ENCODE data around the gene LEMD2. TPM values are rescaled to one million over a fixed set of nuclear protein-coding genes. Genes with fewer than 3 reads are reported as not detected.

Gene LEMD2
- total and polyA plus RNA-seq, 2 of the 4 experiments (the other 2 are of a cell fraction): 26.5 to 43.6 TPM

GRCh38 chr6:33827546-33828451, 38.9 kb upstream of the LEMD2 start:
- Histone ChIP-seq H2AK9ac (replicated peaks; ENCODE audit: low read depth, low read length, poor library complexity) (no peak overlapping the region), H3K27ac (ENCODE audit: insufficient read depth, low read length) (no peak overlapping the region), H3K4me1 (ENCODE audit: control insufficient read depth, insufficient read depth, low read length) (peaks cover 4% of the 10 kb centered on the region; the same call in 1 of the 2 replicates), H3K79me1 (ENCODE audit: low read depth in 1 of 2, low read length in 2 of 2) (no peaks in the 10 kb centered on the region), H3K4me2 (ENCODE audit: low read depth, low read length) (no peak overlapping the region), H2BK15ac (ENCODE audit: low read depth, low read length) (no peak overlapping the region), H3K9me1 (ENCODE audit: insufficient read depth, low read length) (peaks cover 6% of the 10 kb centered on the region; the same call in 1 of the 2 replicates), H4K8ac (ENCODE audit: low read depth in 2 of 2, low read length in 2 of 2) (no peak overlapping the region), H2BK20ac (ENCODE audit: low read depth, low read length) (no peak overlapping the region), H2BK5ac (ENCODE audit: low read depth, low read length, poor library complexity, severe bottlenecking) (no peak overlapping the region), H3K9me3 (ENCODE audit: control insufficient read depth, insufficient read depth, low read length) (no peaks in the 10 kb centered on the region), H3K23ac (ENCODE audit: low read depth, low read length) (no peak overlapping the region), H2AFZ (replicated peaks; ENCODE audit: low read length, poor library complexity) (no peak overlapping the region), H2BK120ac (ENCODE audit: low read depth, low read length) (no peak overlapping the region), H3K9ac (ENCODE audit: low read depth, low read length) (no peak overlapping the region), H2AK5ac (ENCODE audit: low read depth, low read length) (0 out of 2 replicates have a peak overlapping the region, but pooled peaks have one; percentile 31), H3K27me3 (ENCODE audit: control insufficient read depth, insufficient read depth, low read length) (peaks cover 32% of the 10 kb centered on the region), H4K20me1 (ENCODE audit: insufficient read depth, low read length) (no peaks in the 10 kb centered on the region), H4K91ac (ENCODE audit: insufficient read depth, low read depth, low read length) (no peak overlapping the region), H3K14ac (replicated peaks; ENCODE audit: low read depth, low read length) (no peak overlapping the region), H3K18ac (ENCODE audit: low read depth, low read length) (no peak overlapping the region), H3K36me3 (ENCODE audit: control insufficient read depth, insufficient read depth, low read length) (no peaks in the 10 kb centered on the region), H3K4ac (ENCODE audit: low read depth, low read length) (no peak overlapping the region), H4K5ac (ENCODE audit: low read depth, low read length) (no peak overlapping the region), H3K4me3 (ENCODE audit: insufficient read depth, low read depth, low read length) (no peak overlapping the region), H3K56ac (ENCODE audit: extremely low read depth, insufficient read depth, low read length) (no peak overlapping the region)
- ChIA-PET CTCF (interaction anchor here (0.9 kb wide), 1 partner anchor 9 kb away, joined by 4 read pairs; no protein-coding TSS in a partner anchor), POLR2A (ENCODE audit: unreplicated experiment) (no interaction called here)
- BruUV-seq (replicated peaks): no TSS peak
- dilution Hi-C loops (cut with HindIII; ENCODE audit: low sequenced_read_pairs, unreplicated experiment): no loop called here
- intact Hi-C loops (cut with micrococcal nuclease): no loop called here
- peak; percentile 40 for DNase-seq
- no peak for TF ChIP-seq CTCF (conservative IDR thresholded peaks at IDR 0.05; ENCODE audit: low read depth, low read length)
- no peak for TF ChIP-seq RAD21 (IDR thresholded peaks at IDR 0.05; ENCODE audit: low read length)
- peak; percentile 29; the same call in 1 of the 2 replicates for TF ChIP-seq USF2 (IDR thresholded peaks at IDR 0.05; ENCODE audit: low read depth, low read length)
- TF ChIP-seq ELK1 (IDR thresholded peaks at IDR 0.05; ENCODE audit: borderline replicate concordance, low read depth, low read length): no peak
- no peak for TF ChIP-seq CHD1 (IDR thresholded peaks at IDR 0.05; ENCODE audit: low read depth, low read length)
- TF ChIP-seq MAFK (IDR thresholded peaks at IDR 0.05; ENCODE audit: low read depth, low read length): peak; percentile 34; the same call in 1 of the 2 replicates
- TF ChIP-seq SMC3 (IDR thresholded peaks at IDR 0.05; ENCODE audit: low read depth, low read length): no peak
- TF ChIP-seq FOS (IDR thresholded peaks at IDR 0.05; ENCODE audit: low read depth, low read length): no peak
- ATAC-seq (ENCODE audit: low read depth): peak; percentile 39; the same call in 1 of the 2 replicates
- WGBS, 2 experiments (ENCODE audit: extremely low coverage in 2 of 2, insufficient read length in 1 of 2): no CpG with 5 or more reads among the region's 14 CpGs
- in situ Hi-C loops (cut with MboI; ENCODE audit: low sequenced_read_pairs): no loop called here
